Central memory CD4-positive, alpha-beta T cell (primary cell): ENCODE data around the gene RNF148.

Source experiments
- DNase-seq: peaks from one replicate; pipeline ENCODE4 v3.0.0; 2022
- total RNA-seq, 3 experiments: gene quantifications; one replicate each; lab custom pipeline; 2026; lab: John Stamatoyannopoulos, UW

Gene RNF148
- total RNA-seq = 0 reads per million in 3 experiments

DNA sequence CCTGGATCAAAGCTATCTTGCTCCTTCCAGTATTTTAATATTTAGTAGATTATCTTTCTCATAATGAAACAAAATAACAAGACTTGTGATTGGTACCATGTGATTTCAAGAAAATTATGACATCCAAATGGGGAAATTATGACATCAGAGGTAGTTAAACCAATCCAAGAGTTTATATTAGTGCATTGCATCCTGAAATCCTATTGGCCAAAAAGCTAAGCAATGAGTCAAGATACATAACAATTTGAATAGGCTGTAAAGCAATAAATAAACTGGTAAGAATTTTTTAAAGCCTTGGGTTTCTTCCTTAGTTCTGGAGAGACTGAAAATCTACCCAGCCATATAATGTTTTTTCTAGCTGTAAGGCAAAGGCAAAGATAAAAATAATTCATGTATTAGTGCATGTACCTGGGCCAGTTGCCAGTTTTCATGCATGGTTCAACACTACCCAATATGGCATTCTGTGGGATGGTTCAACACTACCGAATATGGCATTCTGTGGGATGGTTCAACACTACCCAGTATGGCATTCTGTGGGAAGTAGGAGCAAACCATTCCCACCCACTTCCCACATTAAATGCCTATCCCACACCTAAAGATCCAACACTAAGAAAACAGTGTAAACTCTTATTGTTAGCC is at the start of gene RNF148:
RNF148 (minus strand) TSS at position 51 of the 639 bp plus-strand sequence. CDS start 172 bp downstream, outside the sequence.
- no peak for DNase-seq

DNA sequence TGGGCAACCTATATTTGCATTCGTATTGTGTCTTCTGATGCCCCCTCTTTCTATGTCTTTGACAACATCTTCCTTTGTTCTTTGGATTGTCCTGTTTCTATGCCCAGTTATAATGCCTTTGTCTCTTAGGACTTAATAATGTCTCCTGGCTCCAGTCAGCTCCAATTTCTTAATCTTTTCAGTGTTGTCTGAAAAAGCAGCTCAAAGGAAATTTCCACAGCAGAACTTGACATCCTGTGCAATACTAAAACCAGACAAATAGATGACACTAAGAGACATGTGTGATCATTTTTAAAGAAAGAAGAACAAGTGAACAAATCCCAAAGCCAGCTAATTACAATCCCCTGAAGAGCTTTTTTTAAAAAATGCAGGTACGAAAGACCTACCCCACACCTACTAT is 47.7 kb upstream of the RNF148 start:
- DNase-seq = no peak

- no peak for DNase-seq
Observed at GRCh38 chr7:122748195-122748594, 45.5 kb upstream of the RNF148 start.

- no peak for DNase-seq
Observed at GRCh38 chr7:122746948-122747347, 44.2 kb upstream of the RNF148 start.

DNA sequence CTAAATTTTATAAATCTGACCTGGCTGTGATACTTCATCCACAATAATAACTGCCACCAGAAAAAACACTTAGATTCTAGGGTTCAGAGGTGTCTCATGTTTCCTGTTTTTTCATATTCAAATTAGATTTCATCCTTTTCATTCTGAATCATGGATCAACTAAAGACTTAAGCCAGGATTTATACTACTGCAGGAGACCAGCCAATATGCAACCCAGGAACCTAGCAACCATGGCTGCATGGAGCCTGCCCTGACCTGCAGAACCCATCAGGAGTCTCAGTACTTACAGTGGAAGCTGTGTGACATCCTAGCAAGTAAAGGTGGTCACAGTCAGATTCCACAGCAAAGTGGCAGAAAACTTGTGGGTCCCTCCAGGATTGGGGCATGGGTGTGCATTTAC is 40.5 kb upstream of the RNF148 start:
- no peak for DNase-seq

DNA sequence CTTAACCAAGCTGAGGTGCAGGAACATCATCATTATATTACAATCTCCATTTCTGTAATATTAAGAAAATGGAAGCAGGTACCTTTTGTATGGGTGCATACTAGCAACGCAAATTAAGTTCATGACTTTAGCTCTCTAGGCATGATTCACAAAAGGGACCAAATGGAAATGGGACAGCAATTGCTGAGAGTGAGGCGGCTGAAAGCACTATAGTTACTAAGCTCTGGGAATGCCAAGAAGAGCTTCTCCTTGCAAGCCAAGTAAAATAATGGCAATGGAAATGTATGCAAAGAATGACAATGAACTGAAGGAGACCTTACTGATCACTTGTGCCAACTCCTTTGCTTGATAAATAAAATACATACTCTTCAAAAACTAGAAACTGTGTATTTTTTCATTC is 36.2 kb upstream of the RNF148 start:
- DNase-seq = no peak

DNA sequence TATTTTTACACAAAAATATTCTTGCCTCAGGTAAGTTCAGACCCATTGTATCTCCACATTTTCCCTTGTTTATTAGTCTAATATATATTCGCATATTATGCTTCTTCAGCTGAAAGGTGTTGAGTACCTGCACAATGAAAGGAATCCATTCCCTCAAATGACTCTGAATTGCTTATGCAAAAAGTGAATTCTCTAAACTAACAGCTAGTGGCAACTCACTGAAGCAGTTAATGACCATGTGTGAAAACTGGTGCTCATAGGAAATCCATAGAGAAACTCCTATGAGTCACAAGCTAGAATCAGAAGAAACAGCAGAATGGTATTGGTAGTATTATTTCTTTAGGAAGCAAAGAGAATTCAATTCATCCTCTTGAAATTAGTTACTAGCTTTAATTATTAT is 33.5 kb upstream of the RNF148 start:
- no peak for DNase-seq

GRCh38 chr7:122727759-122728158 is 25.0 kb upstream of the RNF148 start:
- no peak for DNase-seq

- DNase-seq = no peak
Observed at GRCh38 chr7:122727354-122727753, 24.6 kb upstream of the RNF148 start.

GRCh38 chr7:122726881-122727280 is 24.2 kb upstream of the RNF148 start:
- DNase-seq = no peak

GRCh38 chr7:122724366-122724765 is 21.6 kb upstream of the RNF148 start:
- no peak for DNase-seq

GRCh38 chr7:122719010-122719578 is 16.4 kb upstream of the RNF148 start:
- DNase-seq = no peak

- no peak for DNase-seq
Observed at GRCh38 chr7:122717356-122718089, 14.8 kb upstream of the RNF148 start.

- no peak for DNase-seq
Observed at GRCh38 chr7:122715183-122715582, 12.5 kb upstream of the RNF148 start.

DNA sequence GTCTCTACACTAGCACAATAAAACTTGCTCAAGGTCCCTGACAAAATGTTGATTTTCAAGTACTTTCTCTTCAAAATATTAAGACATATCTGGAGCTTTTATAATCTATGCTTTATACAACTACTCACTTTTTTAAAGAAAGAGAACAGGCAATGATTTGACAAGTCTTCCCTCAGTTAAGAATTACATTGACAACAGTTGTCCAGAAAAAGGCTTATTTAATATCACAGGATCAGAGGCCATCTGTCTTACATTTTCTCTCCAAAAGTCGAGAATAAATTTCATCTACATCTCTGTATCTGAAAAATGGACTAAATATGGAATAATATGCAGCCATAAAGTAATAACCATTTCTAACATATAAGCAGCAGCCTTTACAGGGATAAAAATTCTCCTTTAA is 8.2 kb upstream of the RNF148 start:
- no peak for DNase-seq

- no peak for DNase-seq
Observed at GRCh38 chr7:122709930-122710646, 7.4 kb upstream of the RNF148 start.

GRCh38 chr7:122706836-122707235 is 4.1 kb upstream of the RNF148 start:
- no peak for DNase-seq

DNA sequence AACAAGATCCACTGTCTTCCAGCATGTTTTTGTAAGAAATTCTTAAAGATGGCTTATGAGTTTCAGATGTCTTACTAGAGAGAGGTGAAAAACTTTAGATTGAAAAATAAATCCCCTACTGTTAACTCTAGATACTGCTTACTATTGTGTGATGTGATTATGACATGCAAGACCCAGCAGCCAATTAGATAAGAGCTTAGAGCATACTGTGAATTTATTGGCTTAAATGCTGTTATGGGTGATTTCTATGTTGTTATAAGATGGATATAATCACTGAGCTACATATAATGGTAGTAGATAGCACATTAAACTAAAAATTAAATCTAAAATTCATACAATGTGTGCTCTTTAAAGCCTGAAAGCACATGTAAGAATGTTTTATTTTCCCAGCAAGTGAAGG is 3.7 kb downstream of the RNF148 start, which contains the start of gene RNF133:
RNF133 (minus strand) TSS at position 101 of the 400 bp plus-strand sequence. CDS start 199 bp downstream, outside the sequence.
- no peak for DNase-seq

- DNase-seq = no peak
Observed at GRCh38 chr7:122695816-122696215, 6.9 kb downstream of the RNF148 start.

GRCh38 chr7:122694697-122695096 is 8.0 kb downstream of the RNF148 start:
- DNase-seq = no peak

GRCh38 chr7:122692769-122693309 is 9.9 kb downstream of the RNF148 start:
- DNase-seq = no peak

GRCh38 chr7:122691569-122692235 is 11.0 kb downstream of the RNF148 start:
- no peak for DNase-seq
